ENCODE measurements around the gene ZDHHC3.

DNA sequence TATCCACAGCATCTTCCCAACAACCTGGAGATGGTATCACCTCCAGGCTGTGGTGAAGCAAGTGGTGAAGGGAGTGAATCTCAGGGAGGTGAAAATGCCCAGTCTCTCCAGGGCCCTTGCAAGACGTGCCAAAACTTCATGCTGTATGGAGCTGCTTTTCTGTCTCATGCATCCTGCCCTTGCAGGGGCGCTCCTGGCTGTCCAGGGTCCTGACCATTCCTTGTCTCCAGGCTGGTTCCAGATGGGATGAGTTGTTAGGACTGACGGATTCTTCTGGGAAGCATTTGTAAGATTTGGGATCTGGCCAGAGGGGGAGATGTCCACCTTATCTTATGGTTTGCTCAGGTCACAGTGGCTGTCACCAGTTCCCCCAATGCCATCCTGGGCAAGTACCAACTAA, 85.7 kb downstream of the ZDHHC3 start:
- TF ChIP-seq CTCF (IDR thresholded peaks at IDR 0.05; ENCODE audit: insufficient read depth, low read depth, low read length): no peak
- TF ChIP-seq EZH2 (IDR thresholded peaks at IDR 0.05; ENCODE audit: insufficient read depth, low read length): no peak
